Measurements from ENCODE around the gene LBP. TPM values are rescaled to one million over a fixed set of nuclear protein-coding genes. Genes with fewer than 3 reads are reported as not detected.

LBP gene
- total RNA-seq, 1 experiment from 2014 or later, result 0.15 TPM

GRCh38 chr20:38344107-38344701 is 2.1 kb upstream of the LBP start:
- H3K79me2 ChIP-seq (ENCODE audit: insufficient read depth, low read length), result no peaks in the 10 kb centered on the region
- no peaks in the 10 kb centered on the region for H3K4me1 ChIP-seq (ENCODE audit: control insufficient read depth in 1 of 2, insufficient read depth in 2 of 2, low read length in 2 of 2)
- ChIA-PET RAD21 (ENCODE audit: low non-redundant PET in 1 of 2, low total read pairs in 2 of 2, uncharacterized antibody in 2 of 2, unreplicated experiment in 2 of 2) (no interaction called here), POLR2A (no interaction called here), CTCF (no interaction called here)
- H2AFZ ChIP-seq (ENCODE audit: low read depth, low read length, poor library complexity, severe bottlenecking), result no peak overlapping the region
- no peak overlapping the region for H3K4me2 ChIP-seq (ENCODE audit: low read length)
- ATAC-seq, result no peak
- TF ChIP-seq CBX3 (IDR thresholded peaks at IDR 0.05; ENCODE audit: low read depth) (no peak), CEBPB (IDR thresholded peaks at IDR 0.05; ENCODE audit: low read depth) (no peak), CTCF (IDR thresholded peaks at IDR 0.05 in 2 of 3, conservative IDR thresholded peaks at IDR 0.05 in 1 of 3; ENCODE audit: borderline replicate concordance in 1 of 3, insufficient read depth in 1 of 3, low read depth in 2 of 3, low read length in 2 of 3) (no peak), POLR2A (IDR thresholded peaks at IDR 0.05; ENCODE audit: borderline replicate concordance, extremely low read depth, insufficient read depth, insufficient read length) (no peak), EGR1 (IDR thresholded peaks at IDR 0.05; ENCODE audit: low read depth) (no peak), RAD21 (IDR thresholded peaks at IDR 0.05; ENCODE audit: low read depth) (no peak), SIN3A (IDR thresholded peaks at IDR 0.05; ENCODE audit: low read depth) (no peak), YY1 (IDR thresholded peaks at IDR 0.05; ENCODE audit: extremely low read depth, insufficient replicate concordance, low read depth, low read length) (no peak)
- TF ChIP-seq, protein P1, sequence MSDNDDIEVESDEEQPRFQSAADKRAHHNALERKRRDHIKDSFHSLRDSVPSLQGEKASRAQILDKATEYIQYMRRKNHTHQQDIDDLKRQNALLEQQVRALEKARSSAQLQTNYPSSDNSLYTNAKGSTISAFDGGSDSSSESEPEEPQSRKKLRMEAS (IDR thresholded peaks at IDR 0.05), result no peak
- H3K27ac ChIP-seq (ENCODE audit: low read depth, low read length), result no peak overlapping the region
- H3K9me2 ChIP-seq (ENCODE audit: insufficient read depth), result no peaks in the 10 kb centered on the region
- intact Hi-C loops (cut with micrococcal nuclease), result no loop called here
- H3K9ac ChIP-seq (ENCODE audit: low read length), result no peak overlapping the region
- H3K27me3 ChIP-seq (ENCODE audit: insufficient read depth, low read length), result no peaks in the 10 kb centered on the region
- no peaks in the 10 kb centered on the region for H3K36me3 ChIP-seq (ENCODE audit: control insufficient read depth in 1 of 2, insufficient read depth in 2 of 2, low read length in 2 of 2)
- DNase-seq (ENCODE audit: low read depth, low spot score), result no peak
- H3K9me3 ChIP-seq (ENCODE audit: control insufficient read depth in 1 of 2, insufficient read depth in 1 of 2, low read depth in 1 of 2, low read length in 2 of 2), result peaks cover 0 to 1% of the 10 kb centered on the region in 2 experiments; a peak in 2 of 4 replicates
- no peaks in the 10 kb centered on the region for H4K20me1 ChIP-seq (ENCODE audit: insufficient read depth)
- no peak overlapping the region for H3K4me3 ChIP-seq (replicated peaks in 1 of 2; ENCODE audit: low read depth in 1 of 2, low read length in 2 of 2)
- no TSS peak for BruUV-seq (replicated peaks)

Measured in HCT116 (cell line).